ENCODE measurements around the gene MIOS.
"Not testable (repeated sequence)": the region's sequence is repeated elsewhere in the genome, so short reads cannot be mapped to it uniquely, and the experiment has no call there.

Gene MIOS

DNA sequence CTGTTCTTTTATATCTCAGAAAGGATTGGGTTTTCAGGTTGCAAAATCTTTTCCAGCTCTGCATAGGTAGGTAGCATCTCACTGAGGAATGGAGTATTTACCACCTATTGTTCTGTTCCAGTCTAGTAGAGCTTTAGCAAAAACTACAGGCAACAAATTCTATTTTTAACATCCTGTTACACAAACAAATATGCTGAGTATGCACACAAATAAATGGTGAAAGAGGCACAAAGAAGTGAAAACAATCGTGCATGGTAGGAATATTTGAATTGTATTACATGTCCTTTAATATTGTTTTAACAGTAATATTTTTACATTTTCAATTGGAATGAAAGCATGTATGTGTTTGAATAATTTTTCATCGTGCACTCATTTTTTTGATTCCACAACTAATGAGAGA, 14.5 kb upstream of the MIOS start:
- TF ChIP-seq POLR2A (IDR thresholded peaks at IDR 0.05; ENCODE audit: low read depth, low read length) = no peak
- TF ChIP-seq TAF1 (IDR thresholded peaks at IDR 0.05; ENCODE audit: low read depth, low read length) = no peak
- TF ChIP-seq SPI1 (IDR thresholded peaks at IDR 0.05; ENCODE audit: low read depth, low read length) = no peak
- no peak for TF ChIP-seq PAX5 (IDR thresholded peaks at IDR 0.05; ENCODE audit: insufficient read depth, low read length, severe bottlenecking)
- no peak for TF ChIP-seq POU2F2 (IDR thresholded peaks at IDR 0.05; ENCODE audit: low read depth, low read length)
- TF ChIP-seq POLR2AphosphoS5 (IDR thresholded peaks at IDR 0.05; ENCODE audit: low read depth, low read length) = no peak
- DNase-seq (ENCODE audit: insufficient read length, low spot score) (no peak), FAIRE-seq (no peak)

DNA sequence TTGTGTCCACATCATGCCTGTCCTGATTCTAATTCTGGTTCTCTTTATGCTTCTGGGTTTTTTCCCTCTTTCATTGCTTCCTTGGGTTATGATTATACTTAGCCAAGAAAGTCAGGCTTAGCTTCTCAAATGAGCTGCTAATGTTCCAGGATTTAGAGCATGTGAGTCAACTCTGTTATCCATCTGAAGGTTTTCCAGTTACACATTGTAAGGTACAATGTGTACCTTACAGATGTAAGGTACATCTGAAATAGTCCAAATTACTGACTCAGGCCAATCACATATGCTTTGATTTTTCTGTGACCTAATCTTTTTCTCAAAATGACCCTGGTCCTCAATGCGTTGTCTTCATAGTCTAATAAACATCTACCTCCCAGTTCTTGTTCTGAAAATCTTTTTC, 13.3 kb upstream of the MIOS start:
- no peak for DNase-seq (ENCODE audit: insufficient read length, low spot score)
- no peak for FAIRE-seq
- TF ChIP-seq SPI1 (IDR thresholded peaks at IDR 0.05; ENCODE audit: low read depth, low read length) (no peak), POLR2AphosphoS5 (IDR thresholded peaks at IDR 0.05; ENCODE audit: low read depth, low read length) (no peak), PAX5 (IDR thresholded peaks at IDR 0.05; ENCODE audit: insufficient read depth, low read length, severe bottlenecking) (no peak), POU2F2 (IDR thresholded peaks at IDR 0.05; ENCODE audit: low read depth, low read length) (no peak), TAF1 (IDR thresholded peaks at IDR 0.05; ENCODE audit: low read depth, low read length) (no peak), POLR2A (IDR thresholded peaks at IDR 0.05; ENCODE audit: low read depth, low read length) (no peak)

DNA sequence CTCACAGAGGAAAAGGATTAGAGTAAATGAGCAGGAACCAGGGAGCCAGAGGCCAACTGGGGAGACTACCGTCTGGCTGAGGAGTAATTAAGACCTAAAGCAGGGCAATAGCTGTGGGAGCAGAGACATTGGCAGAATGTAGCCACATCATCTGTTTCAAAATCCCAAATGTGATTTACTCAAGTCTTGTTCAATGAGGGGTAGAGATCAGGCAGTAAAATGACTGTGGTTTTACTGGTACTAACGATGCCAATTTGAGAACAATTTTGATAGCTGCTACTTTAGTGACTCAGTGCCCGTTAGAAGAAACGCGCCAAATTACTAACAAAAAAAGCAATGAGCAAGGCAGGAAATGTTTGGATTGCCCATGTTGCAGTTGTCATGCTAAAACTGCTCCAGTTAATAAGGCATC, 12.7 kb upstream of the MIOS start:
- TF ChIP-seq POU2F2 (IDR thresholded peaks at IDR 0.05; ENCODE audit: low read depth, low read length) (no peak), POLR2AphosphoS5 (IDR thresholded peaks at IDR 0.05; ENCODE audit: low read depth, low read length) (no peak), PAX5 (IDR thresholded peaks at IDR 0.05; ENCODE audit: insufficient read depth, low read length, severe bottlenecking) (no peak), POLR2A (IDR thresholded peaks at IDR 0.05; ENCODE audit: low read depth, low read length) (no peak), SPI1 (IDR thresholded peaks at IDR 0.05; ENCODE audit: low read depth, low read length) (no peak), TAF1 (IDR thresholded peaks at IDR 0.05; ENCODE audit: low read depth, low read length) (no peak)
- DNase-seq (ENCODE audit: insufficient read length, low spot score) = no peak
- no peak for FAIRE-seq

DNA sequence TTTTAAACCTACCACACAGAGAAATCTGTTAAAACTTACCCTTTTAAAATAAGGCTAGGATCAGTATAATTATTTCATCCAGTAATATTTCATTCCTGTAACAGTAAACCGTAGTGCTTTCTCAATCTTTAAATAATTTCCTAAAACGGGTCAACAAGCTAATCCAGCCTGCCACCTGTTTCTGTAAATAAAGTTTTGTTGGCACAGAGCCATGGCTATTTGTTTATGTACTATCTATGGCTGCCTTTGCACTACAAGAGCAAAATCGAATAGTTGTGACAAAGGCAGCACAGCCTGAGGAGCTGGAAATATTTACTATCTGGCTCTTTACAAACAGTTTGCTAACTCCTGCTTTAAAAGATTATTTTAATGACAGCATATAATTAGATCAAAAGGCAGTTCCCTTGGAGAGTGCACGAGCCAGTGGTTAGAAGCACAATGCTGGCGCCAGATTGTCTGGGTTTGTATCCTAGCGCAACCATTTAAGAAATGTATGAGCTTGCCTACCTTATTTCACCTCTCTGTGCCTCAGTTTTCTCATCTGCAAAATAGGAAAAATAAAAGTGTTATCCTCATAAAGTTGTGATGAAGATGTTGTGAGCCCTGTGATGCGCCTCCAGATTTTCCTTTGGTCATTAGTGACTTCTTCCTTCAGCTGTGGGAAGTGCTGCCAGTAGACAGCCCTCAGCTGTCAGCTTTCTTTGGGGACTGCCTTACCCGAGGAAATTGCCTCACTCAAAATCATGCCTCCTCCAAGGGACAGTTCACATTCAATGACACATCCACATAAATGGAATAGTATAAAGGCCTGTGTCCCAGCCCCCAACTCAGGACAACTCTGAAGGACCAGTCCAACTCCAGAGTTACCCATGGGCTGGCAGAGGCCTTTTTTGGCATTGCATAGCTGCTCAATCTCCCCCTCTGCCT, 11.8 kb upstream of the MIOS start:
- no peak for FAIRE-seq
- DNase-seq (ENCODE audit: insufficient read length, low spot score) = no peak
- no peak for TF ChIP-seq POLR2AphosphoS5 (IDR thresholded peaks at IDR 0.05; ENCODE audit: low read depth, low read length)

DNA sequence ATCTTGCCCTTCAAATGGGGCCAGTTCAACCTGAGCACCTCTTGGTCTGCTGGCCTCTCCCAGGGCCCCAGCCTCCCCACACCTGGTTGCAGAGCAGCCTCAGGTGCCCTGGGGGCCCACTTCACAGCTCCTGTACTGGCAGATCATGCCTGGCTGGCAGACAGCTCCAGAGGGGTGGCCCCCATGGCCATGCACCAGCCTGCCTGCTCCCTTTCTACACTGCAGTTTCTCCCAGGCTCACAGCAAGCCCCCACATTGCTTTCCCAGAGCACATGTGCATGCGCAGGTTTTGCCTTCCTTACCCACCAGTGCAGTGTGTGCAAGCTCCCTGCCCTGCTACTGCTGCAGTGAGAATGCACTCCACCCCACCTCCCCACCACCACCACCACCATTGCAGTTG, 9.8 kb upstream of the MIOS start:
- TF ChIP-seq POU2F2 (IDR thresholded peaks at IDR 0.05; ENCODE audit: low read depth, low read length) (no peak), SPI1 (IDR thresholded peaks at IDR 0.05; ENCODE audit: low read depth, low read length) (no peak), PAX5 (IDR thresholded peaks at IDR 0.05; ENCODE audit: insufficient read depth, low read length, severe bottlenecking) (no peak), POLR2A (IDR thresholded peaks at IDR 0.05; ENCODE audit: low read depth, low read length) (no peak), POLR2AphosphoS5 (IDR thresholded peaks at IDR 0.05; ENCODE audit: low read depth, low read length) (no peak), TAF1 (IDR thresholded peaks at IDR 0.05; ENCODE audit: low read depth, low read length) (no peak)
- FAIRE-seq (no peak), DNase-seq (ENCODE audit: insufficient read length, low spot score) (no peak)

DNA sequence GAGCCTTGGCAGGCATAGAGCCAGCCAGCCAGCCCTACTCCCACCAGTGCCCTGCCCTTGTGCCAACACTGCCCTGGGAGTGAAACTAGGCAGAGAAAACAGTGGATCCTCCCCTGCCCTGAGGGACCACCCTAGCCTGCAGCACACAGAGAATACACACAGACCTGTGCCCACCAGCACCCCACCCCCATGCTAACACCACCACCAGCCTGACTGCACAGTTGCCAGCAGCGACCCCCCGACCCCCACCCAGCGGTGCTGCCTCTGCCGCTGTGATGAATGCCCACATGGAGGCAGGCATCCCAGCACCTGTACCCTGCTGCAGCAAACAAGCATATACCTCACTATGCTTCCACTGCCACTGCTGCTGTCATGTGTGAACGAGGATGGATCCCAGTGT, 9.4 kb upstream of the MIOS start:
- TF ChIP-seq PAX5 (IDR thresholded peaks at IDR 0.05; ENCODE audit: insufficient read depth, low read length, severe bottlenecking) (no peak), POLR2A (IDR thresholded peaks at IDR 0.05; ENCODE audit: low read depth, low read length) (no peak), TAF1 (IDR thresholded peaks at IDR 0.05; ENCODE audit: low read depth, low read length) (no peak), SPI1 (IDR thresholded peaks at IDR 0.05; ENCODE audit: low read depth, low read length) (no peak), POLR2AphosphoS5 (IDR thresholded peaks at IDR 0.05; ENCODE audit: low read depth, low read length) (no peak), POU2F2 (IDR thresholded peaks at IDR 0.05; ENCODE audit: low read depth, low read length) (no peak)
- no peak for FAIRE-seq
- DNase-seq (ENCODE audit: insufficient read length, low spot score) = no peak

DNA sequence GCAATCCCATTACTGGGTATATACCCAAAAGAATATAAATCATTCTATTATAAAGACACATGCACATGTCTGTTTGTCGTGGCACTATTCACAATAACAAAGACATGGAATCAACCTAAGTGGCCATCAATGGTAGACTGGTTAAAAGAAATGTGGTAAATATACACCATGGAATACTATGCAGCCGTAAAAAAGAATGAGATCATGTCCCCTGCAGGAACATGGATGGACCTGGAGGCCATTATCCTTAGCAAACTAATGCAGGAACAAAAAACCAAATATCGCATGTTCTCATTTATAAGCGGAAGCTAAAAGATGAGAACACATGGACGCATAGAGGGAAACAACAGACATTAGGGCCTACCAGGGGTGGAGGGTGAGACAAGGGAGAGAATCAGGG, 5.1 kb upstream of the MIOS start:
- DNase-seq (ENCODE audit: insufficient read length, low spot score); FAIRE-seq: not testable (repeated sequence)

DNA sequence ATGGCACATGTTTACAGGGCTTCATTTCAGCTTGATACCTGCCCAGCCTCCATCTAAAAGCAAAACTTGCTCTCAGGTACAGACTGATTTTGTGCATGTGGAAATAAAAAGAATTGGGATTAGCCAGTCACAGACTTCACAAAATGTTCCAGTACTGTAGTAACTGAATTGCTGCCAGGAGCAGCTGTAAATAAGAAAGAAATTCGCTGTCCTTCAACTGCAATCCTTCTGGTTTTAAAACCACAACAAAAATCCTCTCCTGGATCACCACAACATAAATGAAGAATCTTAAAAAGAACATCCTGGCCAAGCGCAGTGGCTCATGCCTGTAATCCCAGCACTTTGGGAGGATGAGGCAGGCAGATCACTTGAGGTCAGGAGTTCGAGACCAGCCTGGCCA, 3.9 kb upstream of the MIOS start:
- no peak for FAIRE-seq

DNA sequence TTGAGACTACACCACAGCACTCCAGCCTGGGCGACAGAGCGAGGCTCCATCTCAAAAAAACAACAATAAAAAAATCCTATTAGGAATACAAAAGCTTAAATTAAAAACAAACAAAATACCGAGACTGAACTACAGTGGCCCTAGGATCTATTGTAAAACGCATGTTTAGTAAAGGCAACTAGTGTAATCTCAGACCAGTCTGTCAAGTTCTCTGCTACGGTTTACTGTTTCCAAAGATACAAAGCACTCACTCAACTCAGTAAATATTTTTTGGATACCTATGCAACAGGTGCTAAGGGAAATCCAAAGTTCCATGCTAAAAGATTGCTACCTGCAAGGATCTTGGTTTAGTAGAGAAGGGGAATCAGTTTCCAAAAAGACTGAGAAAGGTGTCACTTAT, 3.4 kb upstream of the MIOS start:
- DNase-seq (ENCODE audit: insufficient read length, low spot score) (no peak), FAIRE-seq (no peak)
- TF ChIP-seq TAF1 (IDR thresholded peaks at IDR 0.05; ENCODE audit: low read depth, low read length) (no peak), POU2F2 (IDR thresholded peaks at IDR 0.05; ENCODE audit: low read depth, low read length) (no peak), PAX5 (IDR thresholded peaks at IDR 0.05; ENCODE audit: insufficient read depth, low read length, severe bottlenecking) (no peak)

More for the DNA sequence above, 3.9 kb upstream of the MIOS start:
- TF ChIP-seq SPI1 (IDR thresholded peaks at IDR 0.05; ENCODE audit: low read depth, low read length) = no peak
- no peak for TF ChIP-seq POU2F2 (IDR thresholded peaks at IDR 0.05; ENCODE audit: low read depth, low read length)
- TF ChIP-seq POLR2A (IDR thresholded peaks at IDR 0.05; ENCODE audit: low read depth, low read length) = no peak
- TF ChIP-seq PAX5 (IDR thresholded peaks at IDR 0.05; ENCODE audit: insufficient read depth, low read length, severe bottlenecking) = no peak
- TF ChIP-seq TAF1 (IDR thresholded peaks at IDR 0.05; ENCODE audit: low read depth, low read length) = no peak
- no peak for TF ChIP-seq POLR2AphosphoS5 (IDR thresholded peaks at IDR 0.05; ENCODE audit: low read depth, low read length)
- DNase-seq (ENCODE audit: insufficient read length, low spot score) = no peak

DNA sequence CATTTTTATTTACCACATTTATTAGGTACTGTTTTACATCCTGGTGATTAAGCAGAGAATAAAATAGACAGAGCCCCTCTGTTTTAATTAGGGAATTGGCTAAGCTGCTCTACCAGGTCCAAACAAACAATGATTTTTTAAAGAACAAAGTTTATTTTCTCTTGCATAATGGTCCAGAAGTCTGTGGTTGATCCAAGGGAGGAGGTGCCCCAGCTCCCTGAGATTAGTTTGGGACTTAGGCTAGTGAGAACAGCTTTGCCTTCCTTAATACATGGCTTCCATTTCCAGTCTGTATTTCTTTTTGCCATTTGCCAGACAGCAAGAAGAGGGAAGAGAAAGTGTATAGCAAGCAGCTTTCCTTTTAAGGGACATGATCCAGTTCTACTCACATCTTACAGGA, 2.9 kb upstream of the MIOS start:
- DNase-seq (ENCODE audit: insufficient read length, low spot score) = no peak
- no peak for TF ChIP-seq POU2F2 (IDR thresholded peaks at IDR 0.05; ENCODE audit: low read depth, low read length)
- TF ChIP-seq TAF1 (IDR thresholded peaks at IDR 0.05; ENCODE audit: low read depth, low read length) = no peak
- FAIRE-seq = no peak
